ENCODE measurements around the gene FMNL2. TPM values are rescaled to one million over a fixed set of nuclear protein-coding genes. Genes with fewer than 3 reads are reported as not detected.

The FMNL2 gene
- total RNA-seq, 1 donor from 2014 or later = 15.7 TPM

DNA sequence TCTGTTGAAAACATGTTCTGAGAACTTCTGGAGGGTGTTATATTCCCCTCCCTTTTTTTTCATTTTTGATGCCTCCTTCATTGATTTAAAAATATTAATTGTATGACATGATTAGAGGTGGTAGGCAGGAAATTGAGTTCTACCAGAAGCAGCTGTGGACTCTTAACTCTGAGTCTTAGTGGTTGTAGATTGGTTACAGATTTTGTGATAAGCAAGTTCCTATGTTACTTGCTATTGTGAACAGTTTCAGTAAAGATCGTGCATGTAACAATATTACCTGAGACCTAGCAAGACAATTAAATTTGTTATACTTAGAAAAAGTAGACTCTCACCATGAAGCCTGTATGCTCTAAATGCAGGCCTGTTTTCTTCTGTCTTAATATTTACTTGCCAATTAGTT lies 294.2 kb downstream of the FMNL2 start:
- Histone ChIP-seq H3K36me3 (ENCODE audit: control insufficient read depth in 3 of 3, insufficient read depth in 3 of 3, low read length in 3 of 3) (peaks cover 20 to 34% (median 21%) of the 10 kb centered on the region in 3 donors), H3K4me3 (ENCODE audit: low read length in 3 of 3) (no peak overlapping the region), H3K9ac (ENCODE audit: low read depth in 1 of 3, low read length in 3 of 3) (no peak overlapping the region), H3K4me1 (ENCODE audit: control insufficient read depth in 3 of 3, insufficient read depth in 3 of 3, low read length in 3 of 3) (no peaks in the 10 kb centered on the region), H3K9me3 (ENCODE audit: control insufficient read depth in 3 of 3, low read length in 3 of 3) (no peaks in the 10 kb centered on the region), H3K27ac (ENCODE audit: low read depth, low read length) (no peak overlapping the region), H3K27me3 (ENCODE audit: control insufficient read depth in 3 of 3, insufficient read depth in 3 of 3, low read length in 3 of 3) (no peaks in the 10 kb centered on the region)

DNA sequence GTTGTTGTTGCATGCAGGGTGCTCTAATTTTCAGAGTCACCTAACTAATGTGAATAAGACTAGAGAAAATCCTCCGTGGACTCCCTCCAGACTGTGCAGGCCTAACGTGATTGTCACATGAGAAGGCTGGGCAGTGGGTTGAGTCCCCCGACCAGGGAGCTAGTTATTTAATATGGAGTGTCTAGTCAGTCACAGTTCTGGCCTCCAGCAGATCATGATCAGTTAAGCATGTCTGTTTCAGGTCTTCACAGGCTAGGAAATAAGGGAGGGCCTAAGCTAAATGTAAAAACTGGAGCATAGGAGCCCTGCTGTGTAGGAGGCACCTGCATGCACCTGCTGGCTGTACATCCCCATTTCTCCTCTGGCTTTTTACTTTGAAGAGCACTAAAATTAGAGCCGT lies 295.5 kb downstream of the FMNL2 start:
- H3K4me1 ChIP-seq (ENCODE audit: control insufficient read depth in 3 of 3, insufficient read depth in 3 of 3, low read length in 3 of 3) = no peaks in the 10 kb centered on the region
- H3K9ac ChIP-seq (ENCODE audit: low read depth in 1 of 3, low read length in 3 of 3) = no peak overlapping the region
- H3K36me3 ChIP-seq (ENCODE audit: control insufficient read depth in 3 of 3, insufficient read depth in 3 of 3, low read length in 3 of 3) = peaks cover 20 to 34% (median 21%) of the 10 kb centered on the region in 3 donors
- no peaks in the 10 kb centered on the region for H3K9me3 ChIP-seq (ENCODE audit: control insufficient read depth in 3 of 3, low read length in 3 of 3)
- H3K4me3 ChIP-seq (ENCODE audit: low read length in 3 of 3) = no peak overlapping the region
- H3K27me3 ChIP-seq (ENCODE audit: control insufficient read depth in 3 of 3, insufficient read depth in 3 of 3, low read length in 3 of 3) = no peaks in the 10 kb centered on the region
- no peak overlapping the region for H3K27ac ChIP-seq (ENCODE audit: low read depth, low read length)

DNA sequence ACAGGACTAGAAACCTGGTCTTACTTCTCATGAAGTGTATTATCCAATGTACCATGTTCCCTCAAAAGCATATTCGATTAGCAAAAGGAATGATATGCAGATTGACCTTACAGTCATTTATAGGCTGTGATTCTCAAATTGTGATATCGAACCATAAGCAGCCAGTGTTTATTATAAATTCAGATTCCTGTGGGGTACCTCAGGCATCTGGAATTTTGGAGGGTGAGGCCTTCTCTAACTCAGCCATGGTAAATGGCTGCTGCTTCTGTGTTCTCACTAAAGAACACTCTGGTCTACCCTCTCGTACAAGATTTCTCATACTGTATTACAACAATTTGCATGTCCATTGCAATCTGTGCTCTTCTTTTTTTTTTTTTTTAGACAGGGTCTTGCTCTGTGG lies 297.8 kb downstream of the FMNL2 start:
- Histone ChIP-seq H3K9ac (ENCODE audit: low read depth in 1 of 3, low read length in 3 of 3) (no peak overlapping the region), H3K4me3 (ENCODE audit: low read length in 3 of 3) (no peak overlapping the region), H3K36me3 (ENCODE audit: control insufficient read depth in 3 of 3, insufficient read depth in 3 of 3, low read length in 3 of 3) (peaks cover 34 to 45% (median 34%) of the 10 kb centered on the region in 3 donors), H3K9me3 (ENCODE audit: control insufficient read depth in 3 of 3, low read length in 3 of 3) (no peaks in the 10 kb centered on the region), H3K4me1 (ENCODE audit: control insufficient read depth in 3 of 3, insufficient read depth in 3 of 3, low read length in 3 of 3) (no peaks in the 10 kb centered on the region), H3K27me3 (ENCODE audit: control insufficient read depth in 3 of 3, insufficient read depth in 3 of 3, low read length in 3 of 3) (no peaks in the 10 kb centered on the region), H3K27ac (ENCODE audit: low read depth, low read length) (no peak overlapping the region)

DNA sequence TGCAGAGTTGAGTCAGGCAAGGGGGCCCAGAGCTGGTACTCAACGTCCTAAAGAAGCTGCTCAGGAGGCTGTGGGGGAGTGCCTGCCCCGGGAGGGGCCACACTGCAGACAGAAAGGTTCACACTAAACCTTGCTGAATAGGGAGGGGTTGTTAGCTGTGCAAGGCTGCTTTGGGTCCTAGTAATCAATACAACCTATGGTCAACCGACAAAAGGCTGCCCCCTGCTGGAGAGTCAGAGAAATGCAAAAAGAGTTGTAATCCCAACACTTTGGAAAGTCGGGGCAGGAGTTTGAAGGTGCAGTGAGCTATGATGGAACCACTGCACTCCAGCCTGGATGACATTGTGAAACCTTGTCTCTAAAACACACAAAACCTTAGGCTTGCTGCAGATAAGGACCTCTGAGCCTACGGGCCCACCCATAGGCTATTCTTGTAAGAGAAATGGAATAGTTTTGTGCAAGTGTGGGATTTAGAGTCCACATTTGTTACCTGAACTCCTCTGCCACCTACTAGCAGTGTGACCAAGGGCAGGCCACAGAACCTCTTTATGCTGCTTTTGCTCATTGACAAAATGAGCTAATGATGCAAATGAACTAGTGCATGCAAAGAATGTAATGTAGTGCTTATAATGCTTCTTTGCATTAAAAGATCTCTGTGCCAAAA lies 300.8 kb downstream of the FMNL2 start:
- H3K9ac ChIP-seq (ENCODE audit: low read depth in 1 of 3, low read length in 3 of 3) = no peak overlapping the region
- H3K27me3 ChIP-seq (ENCODE audit: control insufficient read depth in 3 of 3, insufficient read depth in 3 of 3, low read length in 3 of 3) = no peaks in the 10 kb centered on the region
- peaks cover 50 to 57% (median 50%) of the 10 kb centered on the region in 3 donors for H3K36me3 ChIP-seq (ENCODE audit: control insufficient read depth in 3 of 3, insufficient read depth in 3 of 3, low read length in 3 of 3)
- no peaks in the 10 kb centered on the region for H3K9me3 ChIP-seq (ENCODE audit: control insufficient read depth in 3 of 3, low read length in 3 of 3)
- H3K27ac ChIP-seq (ENCODE audit: low read depth, low read length) = no peak overlapping the region
- H3K4me3 ChIP-seq (ENCODE audit: low read length in 3 of 3) = no peak overlapping the region
- H3K4me1 ChIP-seq (ENCODE audit: control insufficient read depth in 3 of 3, insufficient read depth in 3 of 3, low read length in 3 of 3) = no peaks in the 10 kb centered on the region

DNA sequence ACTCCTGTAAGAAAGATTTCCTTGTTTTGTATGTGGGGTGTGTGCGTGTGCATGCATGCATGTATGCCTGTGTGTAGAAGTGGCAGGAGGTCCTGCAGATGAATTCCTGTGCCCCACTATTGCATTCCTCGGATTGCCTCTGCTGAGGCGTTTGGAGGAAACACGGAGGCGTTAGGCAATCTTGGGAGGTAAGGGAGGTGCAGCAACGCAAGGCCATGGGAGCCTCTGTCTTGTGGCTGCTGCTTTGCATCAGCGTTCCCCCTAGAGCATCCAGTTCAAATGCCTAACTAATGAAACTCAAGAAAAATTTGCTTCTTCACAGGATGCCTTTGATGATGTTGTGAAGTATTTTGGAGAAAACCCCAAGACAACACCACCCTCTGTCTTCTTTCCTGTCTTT lies 302.3 kb downstream of the FMNL2 start:
- no peak overlapping the region for H3K9ac ChIP-seq (ENCODE audit: low read depth in 1 of 3, low read length in 3 of 3)
- H3K9me3 ChIP-seq (ENCODE audit: control insufficient read depth in 3 of 3, low read length in 3 of 3) = no peaks in the 10 kb centered on the region
- H3K4me1 ChIP-seq (ENCODE audit: control insufficient read depth in 3 of 3, insufficient read depth in 3 of 3, low read length in 3 of 3) = no peaks in the 10 kb centered on the region
- H3K27me3 ChIP-seq (ENCODE audit: control insufficient read depth in 3 of 3, insufficient read depth in 3 of 3, low read length in 3 of 3) = no peaks in the 10 kb centered on the region
- H3K27ac ChIP-seq (ENCODE audit: low read depth, low read length) = no peak overlapping the region
- no peak overlapping the region for H3K4me3 ChIP-seq (ENCODE audit: low read length in 3 of 3)
- H3K36me3 ChIP-seq (ENCODE audit: control insufficient read depth in 3 of 3, insufficient read depth in 3 of 3, low read length in 3 of 3) = peaks cover 55 to 64% (median 57%) of the 10 kb centered on the region in 3 donors

DNA sequence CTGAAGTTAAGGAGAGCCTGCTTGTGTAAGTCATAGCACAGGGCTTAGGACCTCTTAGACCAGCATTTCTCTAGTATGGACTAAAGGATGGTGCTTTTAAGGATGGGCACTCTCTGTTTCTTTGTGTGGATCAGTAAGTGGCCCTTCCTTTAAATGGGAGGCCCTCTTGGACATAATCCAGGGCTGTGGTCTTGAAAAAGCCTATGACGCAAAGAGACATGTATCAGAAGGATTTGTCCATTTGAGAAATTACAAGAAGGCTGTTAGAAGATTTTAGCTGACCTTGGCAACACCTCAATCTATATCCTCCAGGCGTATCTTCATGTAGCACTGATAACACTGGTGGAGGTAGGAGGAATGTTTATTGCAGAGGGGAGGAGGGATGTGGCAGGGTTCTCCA lies 303.1 kb downstream of the FMNL2 start:
- no peaks in the 10 kb centered on the region for H3K27me3 ChIP-seq (ENCODE audit: control insufficient read depth in 3 of 3, insufficient read depth in 3 of 3, low read length in 3 of 3)
- H3K4me1 ChIP-seq (ENCODE audit: control insufficient read depth in 3 of 3, insufficient read depth in 3 of 3, low read length in 3 of 3) = no peaks in the 10 kb centered on the region
- no peak overlapping the region for H3K4me3 ChIP-seq (ENCODE audit: low read length in 3 of 3)
- no peak overlapping the region for H3K9ac ChIP-seq (ENCODE audit: low read depth in 1 of 3, low read length in 3 of 3)
- H3K36me3 ChIP-seq (ENCODE audit: control insufficient read depth in 3 of 3, insufficient read depth in 3 of 3, low read length in 3 of 3) = peaks cover 53 to 62% (median 57%) of the 10 kb centered on the region in 3 donors
- H3K27ac ChIP-seq (ENCODE audit: low read depth, low read length) = no peak overlapping the region
- H3K9me3 ChIP-seq (ENCODE audit: control insufficient read depth in 3 of 3, low read length in 3 of 3) = no peaks in the 10 kb centered on the region

DNA sequence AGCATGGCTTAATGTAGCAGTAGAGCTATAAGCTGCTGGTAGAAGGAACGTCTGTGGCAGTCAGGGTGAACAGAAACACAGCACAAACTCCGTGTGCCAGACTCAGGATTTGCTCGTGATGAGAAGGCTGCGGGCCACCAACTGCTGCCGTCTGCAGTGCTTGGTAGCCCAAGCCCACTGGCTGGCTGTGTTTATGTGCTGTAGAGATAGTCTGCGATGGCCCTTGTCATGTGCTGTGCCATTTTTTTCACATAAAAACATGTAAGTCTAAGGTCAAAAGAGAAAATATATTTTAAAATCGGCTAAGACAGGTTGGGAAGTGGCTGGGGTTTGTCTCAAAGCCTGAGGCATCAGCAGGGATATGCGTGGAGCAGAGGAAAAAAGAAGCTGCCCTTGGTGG lies 303.6 kb downstream of the FMNL2 start:
- Histone ChIP-seq H3K9ac (ENCODE audit: low read depth in 1 of 3, low read length in 3 of 3) (no peak overlapping the region), H3K36me3 (ENCODE audit: control insufficient read depth in 3 of 3, insufficient read depth in 3 of 3, low read length in 3 of 3) (peaks cover 57 to 62% (median 62%) of the 10 kb centered on the region in 3 donors), H3K4me3 (ENCODE audit: low read length in 3 of 3) (no peak overlapping the region)

GRCh38 chr2:152644189-152644873 lies 309.4 kb downstream of the FMNL2 start:
- Histone ChIP-seq H3K4me3 (ENCODE audit: low read length in 3 of 3) (no peak overlapping the region), H3K27ac (ENCODE audit: low read depth, low read length) (no peak overlapping the region), H3K4me1 (ENCODE audit: control insufficient read depth in 3 of 3, insufficient read depth in 3 of 3, low read length in 3 of 3) (peaks cover 6 to 12% (median 11%) of the 10 kb centered on the region in 3 donors), H3K27me3 (ENCODE audit: control insufficient read depth in 3 of 3, insufficient read depth in 3 of 3, low read length in 3 of 3) (no peaks in the 10 kb centered on the region), H3K9ac (ENCODE audit: low read depth in 1 of 3, low read length in 3 of 3) (no peak overlapping the region), H3K9me3 (ENCODE audit: control insufficient read depth in 3 of 3, low read length in 3 of 3) (no peaks in the 10 kb centered on the region), H3K36me3 (ENCODE audit: control insufficient read depth in 3 of 3, insufficient read depth in 3 of 3, low read length in 3 of 3) (peaks cover 33 to 45% (median 40%) of the 10 kb centered on the region in 3 donors)

More for the DNA sequence above, 303.6 kb downstream of the FMNL2 start:
- Histone ChIP-seq H3K9me3 (ENCODE audit: control insufficient read depth in 3 of 3, low read length in 3 of 3) (no peaks in the 10 kb centered on the region), H3K4me1 (ENCODE audit: control insufficient read depth in 3 of 3, insufficient read depth in 3 of 3, low read length in 3 of 3) (no peaks in the 10 kb centered on the region), H3K27ac (ENCODE audit: low read depth, low read length) (no peak overlapping the region), H3K27me3 (ENCODE audit: control insufficient read depth in 3 of 3, insufficient read depth in 3 of 3, low read length in 3 of 3) (no peaks in the 10 kb centered on the region)

DNA sequence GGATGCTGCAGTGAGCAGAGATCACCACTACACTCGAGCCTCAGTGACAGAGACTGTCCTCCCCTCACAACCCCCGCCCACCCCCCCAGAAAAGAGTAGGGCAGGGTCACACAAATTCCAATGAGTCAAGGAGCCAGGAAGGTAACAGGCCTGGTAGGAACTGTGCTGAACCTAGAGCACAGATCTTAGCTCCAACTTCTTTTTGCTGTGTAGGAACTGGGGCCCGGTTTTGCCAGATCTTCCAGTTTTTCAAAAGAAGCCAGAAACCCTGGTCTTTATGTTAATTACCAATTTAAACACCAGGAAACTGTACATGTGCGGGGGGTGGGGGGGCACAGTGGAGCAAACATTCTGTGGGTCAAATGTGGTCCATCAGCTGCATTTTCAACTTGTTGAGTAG lies 311.3 kb downstream of the FMNL2 start:
- Histone ChIP-seq H3K4me3 (ENCODE audit: low read length in 3 of 3) (no peak overlapping the region), H3K36me3 (ENCODE audit: control insufficient read depth in 3 of 3, insufficient read depth in 3 of 3, low read length in 3 of 3) (peaks cover 14 to 26% (median 22%) of the 10 kb centered on the region in 3 donors), H3K9me3 (ENCODE audit: control insufficient read depth in 3 of 3, low read length in 3 of 3) (no peaks in the 10 kb centered on the region), H3K4me1 (ENCODE audit: control insufficient read depth in 3 of 3, insufficient read depth in 3 of 3, low read length in 3 of 3) (peaks cover 6 to 12% (median 11%) of the 10 kb centered on the region in 3 donors), H3K9ac (ENCODE audit: low read depth in 1 of 3, low read length in 3 of 3) (no peak overlapping the region), H3K27ac (ENCODE audit: low read depth, low read length) (no peak overlapping the region), H3K27me3 (ENCODE audit: control insufficient read depth in 3 of 3, insufficient read depth in 3 of 3, low read length in 3 of 3) (no peaks in the 10 kb centered on the region)

DNA sequence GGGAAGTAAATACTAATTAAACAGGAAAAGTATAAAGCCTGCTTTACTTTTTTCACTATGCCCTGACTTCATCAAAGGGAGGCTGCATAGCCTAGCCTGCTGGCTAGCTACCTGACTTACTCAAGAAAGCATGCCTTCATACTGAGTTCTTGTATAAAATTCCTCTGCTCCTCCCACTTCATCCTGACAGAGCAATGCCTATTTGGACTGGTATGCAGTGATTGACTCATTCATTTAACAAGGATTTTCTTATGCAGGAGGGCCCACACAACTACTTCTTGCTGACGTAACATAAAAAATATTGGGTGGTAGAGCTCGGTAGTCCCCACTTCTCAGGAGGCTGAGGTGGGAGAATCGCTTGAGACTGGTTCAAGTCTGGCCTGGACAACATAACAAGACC lies 311.8 kb downstream of the FMNL2 start:
- no peak overlapping the region for H3K4me3 ChIP-seq (ENCODE audit: low read length in 3 of 3)
- H3K4me1 ChIP-seq (ENCODE audit: control insufficient read depth in 3 of 3, insufficient read depth in 3 of 3, low read length in 3 of 3) = peaks cover 6 to 12% (median 11%) of the 10 kb centered on the region in 3 donors
- H3K27ac ChIP-seq (ENCODE audit: low read depth, low read length) = peak overlapping the region; percentile 7
- H3K36me3 ChIP-seq (ENCODE audit: control insufficient read depth in 3 of 3, insufficient read depth in 3 of 3, low read length in 3 of 3) = peaks cover 12 to 23% (median 19%) of the 10 kb centered on the region in 3 donors
- no peaks in the 10 kb centered on the region for H3K27me3 ChIP-seq (ENCODE audit: control insufficient read depth in 3 of 3, insufficient read depth in 3 of 3, low read length in 3 of 3)
- H3K9ac ChIP-seq (ENCODE audit: low read depth in 1 of 3, low read length in 3 of 3) = no peak overlapping the region
- no peaks in the 10 kb centered on the region for H3K9me3 ChIP-seq (ENCODE audit: control insufficient read depth in 3 of 3, low read length in 3 of 3)

Data from skeletal muscle tissue (tissue), 4 donors.